HepG2 (cell line): ENCODE data around the gene CNOT1. TPM values are rescaled to one million over a fixed set of nuclear protein-coding genes. Genes with fewer than 3 reads are reported as not detected.
A peak's percentile ranks its signal among the peaks of the same experiment; 100 is the strongest.

ENCODE experiments used
- ATAC-seq: fragments of 200-7000 bp; cut with Tn5 transposase; 3 replicates; pipeline ENCODE4 v1.9.1; 2020; ENCODE audit warnings: mild to moderate bottlenecking, moderate library complexity
- BruUV-seq: library from RNA; stranded (reverse); fragments of 400-500 nt; replicated peaks from 2 replicates; lab custom pipeline; 2021; lab: Mats Ljungman, UMichigan
- CTCF ChIA-PET: fragments of 300-600 bp; formaldehyde crosslinking; extraction: SDS; loops from one replicate; lab custom pipeline; 2021; ENCODE audit warnings: low total read pairs, inconsistent platforms, low intra/inter-chr PET ratio; lab: Yijun Ruan, JAX
- POLR2A ChIA-PET: fragments of 350-600 bp; sonication (Branson Sonifier 250); formaldehyde crosslinking; loops from one replicate; lab custom pipeline; 2020; ENCODE audit warnings: antibody characterized with exemption, inconsistent platforms; lab: Yijun Ruan, JAX
- DNase-seq: peaks from one replicate; pipeline ENCODE4 v3.0.0-alpha.2; 2015; ENCODE audit warnings: low spot score
- FAIRE-seq: peaks from 3 replicates; lab custom pipeline; 2011; peaks lifted over from hg19 to GRCh38; lab: Jason Lieb, UNC
- H2AFZ ChIP-seq: one replicate; pipeline ENCODE4 v1.6.1; 2011; ENCODE audit warnings: low read length, inconsistent platforms
- H3K27ac ChIP-seq: fragments of 300-600 bp; 3 replicates; pipeline ENCODE4 v1.8.0; 2011; ENCODE audit warnings: mixed run types, mild to moderate bottlenecking, mixed read lengths, low read length, inconsistent platforms; ENCODE audit not compliant: insufficient read depth; ENCODE audit errors: extremely low read length
- H3K27me3 ChIP-seq, 2 experiments: fragments of 200-600 bp in 1 of 2; 2 replicates in 1 of 2; 3 replicates in 1 of 2; pipeline versions ENCODE4 v1.6.0 to v1.8.0; 2011; ENCODE audit warnings: low read length in 2 of 2, mild to moderate bottlenecking in 2 of 2, moderate library complexity in 2 of 2, inconsistent platforms in 1 of 2; ENCODE audit not compliant: insufficient read depth in 2 of 2, control insufficient read depth in 1 of 2
- H3K36me3 ChIP-seq, 2 experiments: fragments of 200-600 bp in 1 of 2; replicated peaks in 1 of 2; 2 replicates in 1 of 2; 3 replicates in 1 of 2; pipeline versions ENCODE4 v1.5.1 to v1.8.0; 2011; ENCODE audit warnings: low read length in 2 of 2, inconsistent platforms in 1 of 2; ENCODE audit not compliant: insufficient read depth in 2 of 2, control insufficient read depth in 1 of 2
- H3K4me1 ChIP-seq: 2 replicates; pipeline ENCODE4 v1.5.1; 2012; ENCODE audit warnings: low read length, inconsistent platforms; ENCODE audit not compliant: insufficient read depth
- H3K4me2 ChIP-seq: 2 replicates; pipeline ENCODE4 v1.6.0; 2011; ENCODE audit warnings: low read depth, low read length, inconsistent platforms
- H3K4me3 ChIP-seq, 3 experiments: fragments of 200-600 bp in 1 of 3; sonication (generic), shearing (Covaris generic) in 1 of 3; replicated peaks in 1 of 3; 2 replicates each; pipeline ENCODE4 v1.5.1; 2011 to 2016; ENCODE audit warnings: low read length in 3 of 3, inconsistent platforms in 2 of 3, low read depth in 2 of 3, mild to moderate bottlenecking in 2 of 3, control low read depth in 1 of 3, mixed read lengths in 1 of 3; ENCODE audit not compliant: insufficient read depth in 1 of 3
- H3K79me2 ChIP-seq: one replicate; pipeline ENCODE4 v1.6.1; 2011; ENCODE audit warnings: low read length, inconsistent platforms; ENCODE audit not compliant: insufficient read depth
- H3K9ac ChIP-seq: 2 replicates; pipeline ENCODE4 v1.6.0; 2011; ENCODE audit warnings: mild to moderate bottlenecking, low read depth, low read length, inconsistent platforms; ENCODE audit not compliant: insufficient read depth
- H3K9me3 ChIP-seq: 2 replicates; pipeline ENCODE4 v1.5.1; 2012; ENCODE audit warnings: mild to moderate bottlenecking, low read length
- H4K20me1 ChIP-seq: 2 replicates; pipeline ENCODE4 v1.6.0; 2011; ENCODE audit warnings: inconsistent platforms, mild to moderate bottlenecking, low read length, moderate library complexity; ENCODE audit not compliant: insufficient read depth
- ATF7 ChIP-seq, 2 experiments: fragments of 450-650 bp in 1 of 2; sonication (generic) in 1 of 2; formaldehyde crosslinking in 1 of 2; IDR thresholded peaks; 2 replicates each; pipeline versions ENCODE4 v1.4.0 to v1.6.1; 2016 to 2020; ENCODE audit warnings: antibody characterized with exemption in 1 of 2, mild to moderate bottlenecking in 1 of 2, missing genetic modification reagents in 1 of 2
- DZIP1 ChIP-seq: sonication (generic); formaldehyde crosslinking; IDR thresholded peaks from 2 replicates; pipeline ENCODE4 v1.5.0; 2020; ENCODE audit warnings: mild to moderate bottlenecking, missing genetic modification reagents
- NBN ChIP-seq: fragments of 450-650 bp; conservative IDR thresholded peaks from 2 replicates; pipeline ENCODE4 v1.6.1; 2017
- ZFP91 ChIP-seq: sonication (generic); formaldehyde crosslinking; IDR thresholded peaks from 2 replicates; pipeline ENCODE4 v1.9.0; 2022; ENCODE audit warnings: missing genetic modification reagents, mild to moderate bottlenecking, borderline replicate concordance
- ZNF317 ChIP-seq: sonication (generic); formaldehyde crosslinking; IDR thresholded peaks from 2 replicates; pipeline ENCODE4 v1.5.0; 2020; ENCODE audit warnings: mild to moderate bottlenecking, missing genetic modification reagents
- ZNF615 ChIP-seq: sonication (generic); formaldehyde crosslinking; IDR thresholded peaks from 2 replicates; pipeline ENCODE4 v1.5.0; 2020; ENCODE audit warnings: mild to moderate bottlenecking, missing genetic modification reagents, borderline replicate concordance
- ZNF674 ChIP-seq: sonication (generic); formaldehyde crosslinking; IDR thresholded peaks from 2 replicates; pipeline ENCODE4 v1.5.0; 2020; ENCODE audit warnings: low read depth, mild to moderate bottlenecking, missing genetic modification reagents
- whole genome bisulfite sequencing: methylation state at CpG from one replicate; pipeline ENCODE4 v1.1.6; 2017; ENCODE audit warnings: low lambda C conversion rate; 5-methylcytosine and 5-hydroxymethylcytosine counted together
- in situ Hi-C: cut with HindIII; loops from 2 replicates; pipeline ENCODE4 v1.10.0; 2017; ENCODE audit warnings: low pct_unique_long_range_greater_than_20kb; ENCODE audit not compliant: extremely low pct_ligation_motif_present
- intact Hi-C: fragments of 100-400 bp; cut with micrococcal nuclease; formaldehyde crosslinking; loops from one replicate; pipeline ENCODE4 v1.10.0; 2022; ENCODE audit not compliant: unreplicated experiment
- polyA plus RNA-seq, 8 experiments: library from polyadenylated mRNA; depleted of rRNA in 3 of 8; stranded (reverse) in 7 of 8; unstranded in 1 of 8; fragments of >200 nt; fragmentation: Illumina TruSeq in 4 of 8; extraction: Trizol in 4 of 8; gene quantifications; 2 replicates each; pipeline versions ENCODE4 v1.2.1 to v1.2.3, GENCODE V29; 2011 to 2016; ENCODE audit warnings: low read depth in 4 of 8, missing spikeins in 1 of 8, mixed read lengths in 1 of 8; ENCODE audit not compliant: insufficient read depth in 1 of 8
- total RNA-seq, 5 experiments: library from RNA; depleted of rRNA; stranded (reverse); fragments of >200 nt; fragmentation: Illumina TruSeq; extraction: Trizol; gene quantifications; 2 replicates each; pipeline ENCODE4 v1.2.3, GENCODE V29; 2016; ENCODE audit warnings: low read depth in 1 of 5

Gene CNOT1
- total and polyA plus RNA-seq, 2 of the 13 experiments (the other 11 are each of a cell fraction or from before 2014, with no cell fraction given): 188 to 232 TPM

GRCh38 chr16:58495521-58496331 is 133.9 kb downstream of the CNOT1 start:
- Histone ChIP-seq H3K9ac (no peak overlapping the region), H3K27me3 (peaks cover 0 to 18% of the 10 kb centered on the region in 2 experiments; a peak in 2 of 5 replicates), H3K79me2 (no peaks in the 10 kb centered on the region), H3K36me3 (no peaks in the 10 kb centered on the region), H3K4me3 (no peak overlapping the region), H3K4me1 (peaks cover 23% of the 10 kb centered on the region), H2AFZ (no peak overlapping the region), H3K9me3 (no peaks in the 10 kb centered on the region), H3K27ac (no peak overlapping the region), H3K4me2 (no peak overlapping the region), H4K20me1 (no peaks in the 10 kb centered on the region)
- DNase-seq (no peak), ATAC-seq (no peak), FAIRE-seq (no peak)
- ChIA-PET POLR2A (no interaction called here), CTCF (interaction anchor here (0.8 kb wide), 1 partner anchor 142 kb away, joined by 3 read pairs; no protein-coding TSS in a partner anchor)
- intact Hi-C loops (loop anchor here (5.0 kb wide), 1 partner anchor 262 kb away; no protein-coding TSS in a partner anchor), in situ Hi-C loops (no loop called here)
- BruUV-seq: no TSS peak
- 55% methylated on average over 9 of the region's 24 CpGs for WGBS
- TF ChIP-seq ZFP91 (CRISPR knock-in tag): 0 out of 2 replicates have a peak, but pooled peaks have one; percentile 12
- TF ChIP-seq NBN: no peak

- Histone ChIP-seq H3K9me3 (no peaks in the 10 kb centered on the region), H2AFZ (no peak overlapping the region), H3K4me1 (peaks cover 16% of the 10 kb centered on the region), H3K27me3 (peaks cover 0 to 18% of the 10 kb centered on the region in 2 experiments; a peak in 2 of 5 replicates), H3K79me2 (no peaks in the 10 kb centered on the region), H3K9ac (no peak overlapping the region), H3K4me3 (no peak overlapping the region), H3K36me3 (no peaks in the 10 kb centered on the region), H4K20me1 (no peaks in the 10 kb centered on the region), H3K27ac (no peak overlapping the region), H3K4me2 (no peak overlapping the region)
- in situ Hi-C loops (no loop called here), intact Hi-C loops (loop anchor here (5.0 kb wide), 1 partner anchor 262 kb away; no protein-coding TSS in a partner anchor)
- 0% methylated on average over 8 of the region's 8 CpGs for WGBS
- POLR2A ChIA-PET: no interaction called here
- no TSS peak for BruUV-seq
- peak; percentile 97 for FAIRE-seq
- DNase-seq: peak; percentile 96
- CTCF ChIA-PET: interaction anchor here (0.8 kb wide), 1 partner anchor 143 kb away, joined by 3 read pairs; no protein-coding TSS in a partner anchor
- ATAC-seq: peak; percentile 72
- TF ChIP-seq DZIP1 (CRISPR knock-in tag) (no peak), ATF7 (IDR thresholded peaks at IDR 0.05) (peak; percentile 37; the same call in 1 of the 2 replicates), ATF7 (CRISPR knock-in tag; IDR thresholded peaks at IDR 0.05) (no peak), ZNF317 (CRISPR knock-in tag) (no peak), ZNF674 (no peak), ZNF615 (CRISPR knock-in tag) (no peak)
Observed at GRCh38 chr16:58494981-58495520, 134.6 kb downstream of the CNOT1 start.
